HepG2 (cell line): ENCODE measurements around the gene CLPTM1L. TPM values are rescaled to one million over a fixed set of nuclear protein-coding genes. Genes with fewer than 3 reads are reported as not detected.

Experiments used
- ATAC-seq: fragments of 200-7000 bp; cut with Tn5 transposase; 3 replicates; pipeline ENCODE4 v1.9.1; 2020; ENCODE audit warnings: mild to moderate bottlenecking, moderate library complexity
- BruUV-seq: library from RNA; stranded (reverse); fragments of 400-500 nt; replicated peaks from 2 replicates; lab custom pipeline; 2021; lab: Mats Ljungman, UMichigan
- CTCF ChIA-PET: fragments of 300-600 bp; formaldehyde crosslinking; extraction: SDS; loops from one replicate; lab custom pipeline; 2021; ENCODE audit warnings: low total read pairs, inconsistent platforms, low intra/inter-chr PET ratio; lab: Yijun Ruan, JAX
- POLR2A ChIA-PET: fragments of 350-600 bp; sonication (Branson Sonifier 250); formaldehyde crosslinking; loops from one replicate; lab custom pipeline; 2020; ENCODE audit warnings: antibody characterized with exemption, inconsistent platforms; lab: Yijun Ruan, JAX
- DNase-seq: peaks from one replicate; pipeline ENCODE4 v3.0.0-alpha.2; 2015; ENCODE audit warnings: low spot score
- FAIRE-seq: peaks from 3 replicates; lab custom pipeline; 2011; peaks lifted over from hg19 to GRCh38; lab: Jason Lieb, UNC
- H2AFZ ChIP-seq: one replicate; pipeline ENCODE4 v1.6.1; 2011; ENCODE audit warnings: low read length, inconsistent platforms
- H3K27ac ChIP-seq: fragments of 300-600 bp; 3 replicates; pipeline ENCODE4 v1.8.0; 2011; ENCODE audit warnings: mixed run types, mild to moderate bottlenecking, mixed read lengths, low read length, inconsistent platforms; ENCODE audit not compliant: insufficient read depth; ENCODE audit errors: extremely low read length
- H3K27me3 ChIP-seq, 2 experiments: fragments of 200-600 bp in 1 of 2; 2 replicates in 1 of 2; 3 replicates in 1 of 2; pipeline versions ENCODE4 v1.6.0 to v1.8.0; 2011; ENCODE audit warnings: low read length in 2 of 2, mild to moderate bottlenecking in 2 of 2, moderate library complexity in 2 of 2, inconsistent platforms in 1 of 2; ENCODE audit not compliant: insufficient read depth in 2 of 2, control insufficient read depth in 1 of 2
- H3K36me3 ChIP-seq, 2 experiments: fragments of 200-600 bp in 1 of 2; replicated peaks in 1 of 2; 2 replicates in 1 of 2; 3 replicates in 1 of 2; pipeline versions ENCODE4 v1.5.1 to v1.8.0; 2011; ENCODE audit warnings: low read length in 2 of 2, inconsistent platforms in 1 of 2; ENCODE audit not compliant: insufficient read depth in 2 of 2, control insufficient read depth in 1 of 2
- H3K4me1 ChIP-seq: 2 replicates; pipeline ENCODE4 v1.5.1; 2012; ENCODE audit warnings: low read length, inconsistent platforms; ENCODE audit not compliant: insufficient read depth
- H3K4me2 ChIP-seq: 2 replicates; pipeline ENCODE4 v1.6.0; 2011; ENCODE audit warnings: low read depth, low read length, inconsistent platforms
- H3K4me3 ChIP-seq, 3 experiments: fragments of 200-600 bp in 1 of 3; sonication (generic), shearing (Covaris generic) in 1 of 3; replicated peaks in 1 of 3; 2 replicates each; pipeline ENCODE4 v1.5.1; 2011 to 2016; ENCODE audit warnings: low read length in 3 of 3, inconsistent platforms in 2 of 3, low read depth in 2 of 3, mild to moderate bottlenecking in 2 of 3, control low read depth in 1 of 3, mixed read lengths in 1 of 3; ENCODE audit not compliant: insufficient read depth in 1 of 3
- H3K79me2 ChIP-seq: one replicate; pipeline ENCODE4 v1.6.1; 2011; ENCODE audit warnings: low read length, inconsistent platforms; ENCODE audit not compliant: insufficient read depth
- H3K9ac ChIP-seq: 2 replicates; pipeline ENCODE4 v1.6.0; 2011; ENCODE audit warnings: mild to moderate bottlenecking, low read depth, low read length, inconsistent platforms; ENCODE audit not compliant: insufficient read depth
- H3K9me3 ChIP-seq: 2 replicates; pipeline ENCODE4 v1.5.1; 2012; ENCODE audit warnings: mild to moderate bottlenecking, low read length
- H4K20me1 ChIP-seq: 2 replicates; pipeline ENCODE4 v1.6.0; 2011; ENCODE audit warnings: inconsistent platforms, mild to moderate bottlenecking, low read length, moderate library complexity; ENCODE audit not compliant: insufficient read depth
- CREB3 ChIP-seq: sonication (generic); formaldehyde crosslinking; IDR thresholded peaks from 2 replicates; pipeline ENCODE4 v1.5.0; 2020; ENCODE audit warnings: missing genetic modification reagents
- CSRNP1 ChIP-seq: sonication (generic); formaldehyde crosslinking; IDR thresholded peaks from 2 replicates; pipeline ENCODE4 v1.8.1; 2023; ENCODE audit warnings: mild to moderate bottlenecking, missing genetic modification reagents
- MEIS2 ChIP-seq: sonication (generic); formaldehyde crosslinking; IDR thresholded peaks from 2 replicates; pipeline ENCODE4 v1.9.0; 2021; ENCODE audit warnings: mild to moderate bottlenecking, missing genetic modification reagents
- PRDM15 ChIP-seq: sonication (generic); formaldehyde crosslinking; IDR thresholded peaks from 2 replicates; pipeline ENCODE4 v1.4.0; 2020; ENCODE audit warnings: missing genetic modification reagents
- SALL1 ChIP-seq: sonication (generic); formaldehyde crosslinking; IDR thresholded peaks from 2 replicates; pipeline ENCODE4 v1.8.0; 2022; ENCODE audit warnings: mild to moderate bottlenecking, missing genetic modification reagents
- SPEN ChIP-seq: sonication (generic); formaldehyde crosslinking; IDR thresholded peaks from 2 replicates; pipeline ENCODE4 v1.5.1; 2020; ENCODE audit warnings: low read depth, mild to moderate bottlenecking, missing genetic modification reagents
- ZBTB46 ChIP-seq: sonication (generic); formaldehyde crosslinking; IDR thresholded peaks from 2 replicates; pipeline ENCODE4 v1.4.0; 2020; ENCODE audit warnings: mild to moderate bottlenecking, missing genetic modification reagents, borderline replicate concordance
- ZNF224 ChIP-seq: sonication (generic); formaldehyde crosslinking; IDR thresholded peaks from 2 replicates; pipeline ENCODE4 v1.5.0; 2020; ENCODE audit warnings: mild to moderate bottlenecking, missing genetic modification reagents
- ZNF235 ChIP-seq: sonication (generic); formaldehyde crosslinking; IDR thresholded peaks from 2 replicates; pipeline ENCODE4 v1.8.1; 2023; ENCODE audit warnings: mild to moderate bottlenecking, missing genetic modification reagents, borderline replicate concordance
- ZNF546 ChIP-seq: sonication (generic); formaldehyde crosslinking; conservative IDR thresholded peaks from 2 replicates; pipeline ENCODE4 v1.8.1; 2023; ENCODE audit warnings: mild to moderate bottlenecking, missing genetic modification reagents
- ZNF567 ChIP-seq: sonication (generic); formaldehyde crosslinking; IDR thresholded peaks from 2 replicates; pipeline ENCODE4 v1.8.1; 2023; ENCODE audit warnings: mild to moderate bottlenecking, missing genetic modification reagents, borderline replicate concordance
- WGBS: methylation state at CpG from one replicate; pipeline ENCODE4 v1.1.6; 2017; ENCODE audit warnings: low lambda C conversion rate; 5-methylcytosine and 5-hydroxymethylcytosine counted together
- in situ Hi-C: cut with HindIII; loops from 2 replicates; pipeline ENCODE4 v1.10.0; 2017; ENCODE audit warnings: low pct_unique_long_range_greater_than_20kb; ENCODE audit not compliant: extremely low pct_ligation_motif_present
- intact Hi-C: fragments of 100-400 bp; cut with micrococcal nuclease; formaldehyde crosslinking; loops from one replicate; pipeline ENCODE4 v1.10.0; 2022; ENCODE audit not compliant: unreplicated experiment
- polyA plus RNA-seq, 8 experiments: library from polyadenylated mRNA; depleted of rRNA in 3 of 8; stranded (reverse) in 7 of 8; unstranded in 1 of 8; fragments of >200 nt; fragmentation: Illumina TruSeq in 4 of 8; extraction: Trizol in 4 of 8; gene quantifications; 2 replicates each; pipeline versions ENCODE4 v1.2.1 to v1.2.3, GENCODE V29; 2011 to 2016; ENCODE audit warnings: low read depth in 4 of 8, missing spikeins in 1 of 8, mixed read lengths in 1 of 8; ENCODE audit not compliant: insufficient read depth in 1 of 8
- total RNA-seq, 5 experiments: library from RNA; depleted of rRNA; stranded (reverse); fragments of >200 nt; fragmentation: Illumina TruSeq; extraction: Trizol; gene quantifications; 2 replicates each; pipeline ENCODE4 v1.2.3, GENCODE V29; 2016; ENCODE audit warnings: low read depth in 1 of 5

The CLPTM1L gene
- total and polyA plus RNA-seq, 2 of the 13 experiments (the other 11 are each of a cell fraction or from before 2014, with no cell fraction given), result 80.3 to 124 TPM

DNA sequence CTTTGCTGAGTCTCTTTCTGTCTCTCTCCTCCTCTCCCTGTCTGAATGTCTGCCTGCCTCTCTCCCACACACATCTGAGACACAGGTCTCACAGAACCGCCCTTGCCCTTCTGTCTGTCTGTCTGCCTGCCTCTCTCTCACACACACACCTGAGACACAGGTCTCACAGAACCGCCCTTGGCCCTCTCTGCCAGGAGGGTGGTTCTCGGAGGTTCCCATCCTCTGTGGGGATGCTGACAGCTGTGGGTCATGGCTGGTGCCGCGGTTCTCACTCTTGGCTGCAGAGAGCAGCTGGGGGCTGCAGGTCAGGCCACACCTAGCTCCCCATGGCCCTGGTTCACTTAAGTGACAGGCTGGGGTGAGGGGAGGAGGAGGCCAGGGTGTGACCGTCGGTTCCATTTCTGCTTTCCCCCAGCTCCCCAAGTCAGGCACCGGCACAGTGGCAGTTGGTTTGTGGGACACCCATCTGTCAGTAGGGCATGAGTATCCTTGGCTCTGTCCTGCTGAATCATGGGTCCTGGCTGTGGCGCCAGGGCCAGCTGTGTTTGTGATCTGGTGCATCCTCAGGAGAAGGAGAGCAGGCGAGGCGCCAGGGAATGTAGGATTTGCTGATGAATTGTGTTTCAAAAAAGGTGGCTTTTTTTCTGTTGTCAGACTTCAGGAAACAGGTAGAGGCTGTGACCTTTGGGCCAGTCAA is 42.3 kb upstream of the CLPTM1L start (continued):
- TF ChIP-seq ZNF224 (CRISPR knock-in tag) (no peak), ZBTB46 (CRISPR knock-in tag) (no peak), CREB3 (no peak), SPEN (no peak), ZNF235 (no peak), ZNF546 (CRISPR knock-in tag) (no peak), ZNF567 (no peak)

GRCh38 chr5:1386274-1386717 is 41.4 kb upstream of the CLPTM1L start:
- ChIA-PET POLR2A (interaction anchor here (0.8 kb wide), 1 partner anchor 19 kb away, joined by 3 read pairs; no protein-coding TSS in a partner anchor), CTCF (no interaction called here)
- Histone ChIP-seq H3K79me2 (no peaks in the 10 kb centered on the region), H3K9ac (no peak overlapping the region), H3K4me1 (peaks cover 9% of the 10 kb centered on the region; the same call in 1 of the 2 replicates), H3K4me3 (peak overlapping the region; percentile 50 to 71 (median 58)), H3K27me3 (peaks cover 25 to 85% of the 10 kb centered on the region in 2 experiments), H3K4me2 (peak overlapping the region; percentile 86), H3K27ac (no peak overlapping the region), H3K36me3 (no peaks in the 10 kb centered on the region), H4K20me1 (no peaks in the 10 kb centered on the region), H2AFZ (no peak overlapping the region), H3K9me3 (no peaks in the 10 kb centered on the region)
- ATAC-seq (peak; percentile 61), DNase-seq (no peak), FAIRE-seq (no peak)
- intact Hi-C loops (no loop called here), in situ Hi-C loops (loop anchor here (10.0 kb wide), 1 partner anchor 259 kb away; no protein-coding TSS in a partner anchor)
- no TSS peak for BruUV-seq
- under 1% methylated on average over 21 of the region's 36 CpGs for WGBS
- TF ChIP-seq SALL1 (no peak), CSRNP1 (no peak), MEIS2 (CRISPR knock-in tag) (no peak), PRDM15 (CRISPR knock-in tag) (no peak)
